ENCODE measurements around the gene DMWD. TPM values are rescaled to one million over a fixed set of nuclear protein-coding genes. Genes with fewer than 3 reads are reported as not detected.

DMWD gene
- total RNA-seq, 1 experiment from 2014 or later: 86.7 TPM

DNA sequence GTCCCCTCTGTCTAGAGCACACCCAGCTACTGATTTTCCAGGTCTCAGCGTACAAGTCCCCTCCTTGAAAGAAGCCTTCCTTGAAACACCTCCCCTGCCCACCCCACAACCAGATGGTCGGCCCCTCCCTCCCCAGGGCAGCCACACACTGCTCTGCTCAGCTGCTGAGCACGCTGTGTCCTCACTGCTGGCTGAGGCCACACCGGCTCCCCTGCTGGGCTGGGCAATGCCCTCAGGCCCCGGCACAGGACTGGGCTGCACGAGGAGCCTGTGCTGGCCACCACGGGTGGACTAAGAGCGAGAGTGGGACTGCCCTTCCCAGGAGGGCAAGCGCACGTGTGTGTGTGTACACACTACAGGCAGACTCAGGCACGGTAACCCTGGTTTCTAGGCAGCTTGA is 34.3 kb upstream of the DMWD start:
- no peak for TF ChIP-seq EZH2 (IDR thresholded peaks at IDR 0.05; ENCODE audit: borderline replicate concordance, low read depth, low read length, poor library complexity, severe bottlenecking)
- TF ChIP-seq, protein P1, sequence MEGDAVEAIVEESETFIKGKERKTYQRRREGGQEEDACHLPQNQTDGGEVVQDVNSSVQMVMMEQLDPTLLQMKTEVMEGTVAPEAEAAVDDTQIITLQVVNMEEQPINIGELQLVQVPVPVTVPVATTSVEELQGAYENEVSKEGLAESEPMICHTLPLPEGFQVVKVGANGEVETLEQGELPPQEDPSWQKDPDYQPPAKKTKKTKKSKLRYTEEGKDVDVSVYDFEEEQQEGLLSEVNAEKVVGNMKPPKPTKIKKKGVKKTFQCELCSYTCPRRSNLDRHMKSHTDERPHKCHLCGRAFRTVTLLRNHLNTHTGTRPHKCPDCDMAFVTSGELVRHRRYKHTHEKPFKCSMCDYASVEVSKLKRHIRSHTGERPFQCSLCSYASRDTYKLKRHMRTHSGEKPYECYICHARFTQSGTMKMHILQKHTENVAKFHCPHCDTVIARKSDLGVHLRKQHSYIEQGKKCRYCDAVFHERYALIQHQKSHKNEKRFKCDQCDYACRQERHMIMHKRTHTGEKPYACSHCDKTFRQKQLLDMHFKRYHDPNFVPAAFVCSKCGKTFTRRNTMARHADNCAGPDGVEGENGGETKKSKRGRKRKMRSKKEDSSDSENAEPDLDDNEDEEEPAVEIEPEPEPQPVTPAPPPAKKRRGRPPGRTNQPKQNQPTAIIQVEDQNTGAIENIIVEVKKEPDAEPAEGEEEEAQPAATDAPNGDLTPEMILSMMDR (conservative IDR thresholded peaks at IDR 0.05; ENCODE audit: low read depth, low read length): no peak
- ChIA-PET POLR2A (ENCODE audit: low non-redundant PET) (no interaction called here), CTCF (interaction anchor here (1.8 kb wide), 1 partner anchor 10 kb away, joined by 4 read pairs; no protein-coding TSS in a partner anchor)
- no peaks in the 10 kb centered on the region for H3K9me3 ChIP-seq (ENCODE audit: low read depth, low read length, poor library complexity, severe bottlenecking)
- no peak overlapping the region for H3K4me3 ChIP-seq (ENCODE audit: low read depth, low read length, poor library complexity, severe bottlenecking)
- H3K27me3 ChIP-seq (replicated peaks; ENCODE audit: insufficient read depth, low read depth, low read length, poor library complexity): no peaks in the 10 kb centered on the region
- intact Hi-C loops (cut with micrococcal nuclease; ENCODE audit: unreplicated experiment): no loop called here
- H3K27ac ChIP-seq (ENCODE audit: low read depth, low read length, poor library complexity, severe bottlenecking): no peak overlapping the region
- no peaks in the 10 kb centered on the region for H3K4me1 ChIP-seq (ENCODE audit: insufficient read depth, low read length, poor library complexity, severe bottlenecking)
- peaks cover 68% of the 10 kb centered on the region for H3K36me3 ChIP-seq (ENCODE audit: insufficient read depth, low read length, poor library complexity, severe bottlenecking)
- DNase-seq (ENCODE audit: low spot score): no peak
- BruUV-seq (replicated peaks): no TSS peak

DNA sequence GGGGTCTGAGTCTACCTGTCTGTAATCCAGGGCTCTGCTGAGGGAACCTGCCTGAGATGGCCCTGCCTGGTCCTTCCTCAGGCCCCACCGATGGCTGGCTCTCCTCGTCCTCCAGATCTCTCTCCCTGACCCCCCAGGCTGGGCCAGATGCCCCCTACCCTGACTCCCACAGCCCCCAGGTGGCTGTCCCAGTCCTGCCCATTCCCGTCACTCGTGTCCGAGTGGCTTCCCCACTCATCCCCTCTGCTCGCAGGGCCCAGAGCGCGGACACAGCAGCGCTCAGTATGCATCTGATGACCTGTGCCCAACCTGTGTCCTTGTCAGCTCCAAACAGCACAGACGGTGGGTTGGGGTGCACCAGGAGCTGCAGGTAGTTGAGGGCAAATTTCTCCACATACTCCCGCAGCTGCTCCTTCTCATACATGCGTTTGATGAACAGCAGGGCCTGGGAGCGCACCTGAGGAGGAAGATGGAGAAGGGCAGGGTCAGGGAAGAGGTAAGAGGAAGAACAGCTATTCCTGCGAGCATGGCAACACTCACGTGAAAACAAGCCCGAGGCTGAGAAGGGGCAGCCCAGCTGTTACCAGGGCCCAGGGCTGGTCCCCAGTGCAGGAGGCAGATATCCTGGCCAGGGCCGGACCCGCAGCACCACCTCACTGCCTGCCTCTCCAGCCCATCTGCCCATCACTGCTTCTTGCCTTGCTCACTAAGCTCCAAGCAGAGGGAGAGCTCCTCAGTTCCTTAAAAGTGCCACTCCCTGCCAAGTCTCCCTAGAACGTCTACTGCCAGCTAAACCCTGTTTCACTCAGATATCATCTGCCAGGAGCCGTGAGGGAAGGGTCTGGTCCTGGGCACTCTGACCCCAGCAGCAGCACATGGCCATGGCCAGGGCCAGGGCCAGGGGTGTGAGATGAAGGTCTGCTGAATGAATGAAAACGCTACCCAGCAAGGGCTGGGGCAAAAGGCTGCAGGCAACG is 33.6 kb upstream of the DMWD start:
- H3K27ac ChIP-seq (ENCODE audit: low read depth, low read length, poor library complexity, severe bottlenecking): no peak overlapping the region
- TF ChIP-seq, protein P1 (conservative IDR thresholded peaks at IDR 0.05; ENCODE audit: low read depth, low read length): no peak
- TF ChIP-seq EZH2 (IDR thresholded peaks at IDR 0.05; ENCODE audit: borderline replicate concordance, low read depth, low read length, poor library complexity, severe bottlenecking): no peak
- intact Hi-C loops (cut with micrococcal nuclease; ENCODE audit: unreplicated experiment): no loop called here
- H3K9me3 ChIP-seq (ENCODE audit: low read depth, low read length, poor library complexity, severe bottlenecking): no peaks in the 10 kb centered on the region
- ChIA-PET POLR2A (ENCODE audit: low non-redundant PET) (no interaction called here), CTCF (interaction anchor here (0.6 to 1.8 kb wide), 2 partner anchors 9 to 12 kb away, joined by 4 read pairs; no protein-coding TSS in a partner anchor)
- DNase-seq (ENCODE audit: low spot score): no peak
- peaks cover 67% of the 10 kb centered on the region for H3K36me3 ChIP-seq (ENCODE audit: insufficient read depth, low read length, poor library complexity, severe bottlenecking)
- no TSS peak for BruUV-seq (replicated peaks)
- H3K27me3 ChIP-seq (replicated peaks; ENCODE audit: insufficient read depth, low read depth, low read length, poor library complexity): no peaks in the 10 kb centered on the region
- no peak overlapping the region for H3K4me3 ChIP-seq (ENCODE audit: low read depth, low read length, poor library complexity, severe bottlenecking)
- no peaks in the 10 kb centered on the region for H3K4me1 ChIP-seq (ENCODE audit: insufficient read depth, low read length, poor library complexity, severe bottlenecking)

DNA sequence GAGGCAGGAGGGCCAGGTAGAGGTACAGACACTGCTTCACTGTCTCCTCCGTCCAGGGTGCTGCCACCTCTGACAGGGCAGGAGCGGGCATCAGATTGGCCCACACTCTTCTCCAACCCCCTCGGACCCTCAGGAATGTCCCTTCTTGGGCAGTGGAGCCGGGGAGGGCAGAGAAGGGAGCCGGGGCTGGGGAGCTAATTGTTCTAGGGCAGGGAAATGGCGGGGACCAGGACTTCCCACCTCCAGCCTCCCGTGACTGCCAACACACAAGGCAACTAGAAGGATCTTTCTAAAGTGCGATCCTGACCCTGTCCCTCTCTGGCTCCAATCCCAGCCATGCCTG is 32.6 kb upstream of the DMWD start:
- POLR2A ChIA-PET (ENCODE audit: low non-redundant PET): no interaction called here
- intact Hi-C loops (cut with micrococcal nuclease; ENCODE audit: unreplicated experiment): no loop called here
- DNase-seq (ENCODE audit: low spot score): no peak
- no peak for TF ChIP-seq EZH2 (IDR thresholded peaks at IDR 0.05; ENCODE audit: borderline replicate concordance, low read depth, low read length, poor library complexity, severe bottlenecking)
- TF ChIP-seq, protein P1 (conservative IDR thresholded peaks at IDR 0.05; ENCODE audit: low read depth, low read length): no peak
- no peaks in the 10 kb centered on the region for H3K27me3 ChIP-seq (replicated peaks; ENCODE audit: insufficient read depth, low read depth, low read length, poor library complexity)
- no TSS peak for BruUV-seq (replicated peaks)
- H3K4me3 ChIP-seq (ENCODE audit: low read depth, low read length, poor library complexity, severe bottlenecking): no peak overlapping the region
- no peak overlapping the region for H3K27ac ChIP-seq (ENCODE audit: low read depth, low read length, poor library complexity, severe bottlenecking)
- CTCF ChIA-PET: no interaction called here
- peaks cover 63% of the 10 kb centered on the region for H3K36me3 ChIP-seq (ENCODE audit: insufficient read depth, low read length, poor library complexity, severe bottlenecking)
- no peaks in the 10 kb centered on the region for H3K4me1 ChIP-seq (ENCODE audit: insufficient read depth, low read length, poor library complexity, severe bottlenecking)
- no peaks in the 10 kb centered on the region for H3K9me3 ChIP-seq (ENCODE audit: low read depth, low read length, poor library complexity, severe bottlenecking)

Data from A673 (cell line).